GM12801 (cell line): ENCODE results near the gene SLC37A1.

Experiments used
- CTCF ChIP-seq: IDR thresholded peaks from one replicate; pipeline ENCODE4 v1.5.1; 2011; ENCODE audit warnings: control low read depth; ENCODE audit not compliant: insufficient read length; ENCODE audit errors: extremely low read depth

Gene SLC37A1

DNA sequence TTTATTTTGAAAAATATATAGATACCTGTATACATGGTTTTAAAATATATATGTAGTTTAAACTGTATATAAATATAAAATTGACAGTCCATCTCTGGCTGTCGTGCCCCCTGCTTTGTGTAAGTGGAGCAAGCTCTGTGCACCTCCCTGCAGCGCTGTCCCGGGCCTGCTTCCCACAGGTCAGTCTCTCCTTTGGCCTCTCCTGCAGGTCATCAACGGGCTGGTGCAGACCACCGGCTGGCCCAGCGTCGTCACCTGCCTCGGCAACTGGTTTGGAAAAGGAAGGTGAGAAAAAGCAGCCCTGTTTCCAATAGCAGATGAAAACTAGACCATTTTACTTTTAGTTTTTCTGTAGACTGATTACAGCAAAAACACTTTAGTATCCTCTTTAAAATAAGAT lies 28.5 kb downstream of the SLC37A1 start:
- no peak for TF ChIP-seq CTCF

GRCh38 chr21:42542596-42542995 lies 28.9 kb downstream of the SLC37A1 start:
- no peak for TF ChIP-seq CTCF

DNA sequence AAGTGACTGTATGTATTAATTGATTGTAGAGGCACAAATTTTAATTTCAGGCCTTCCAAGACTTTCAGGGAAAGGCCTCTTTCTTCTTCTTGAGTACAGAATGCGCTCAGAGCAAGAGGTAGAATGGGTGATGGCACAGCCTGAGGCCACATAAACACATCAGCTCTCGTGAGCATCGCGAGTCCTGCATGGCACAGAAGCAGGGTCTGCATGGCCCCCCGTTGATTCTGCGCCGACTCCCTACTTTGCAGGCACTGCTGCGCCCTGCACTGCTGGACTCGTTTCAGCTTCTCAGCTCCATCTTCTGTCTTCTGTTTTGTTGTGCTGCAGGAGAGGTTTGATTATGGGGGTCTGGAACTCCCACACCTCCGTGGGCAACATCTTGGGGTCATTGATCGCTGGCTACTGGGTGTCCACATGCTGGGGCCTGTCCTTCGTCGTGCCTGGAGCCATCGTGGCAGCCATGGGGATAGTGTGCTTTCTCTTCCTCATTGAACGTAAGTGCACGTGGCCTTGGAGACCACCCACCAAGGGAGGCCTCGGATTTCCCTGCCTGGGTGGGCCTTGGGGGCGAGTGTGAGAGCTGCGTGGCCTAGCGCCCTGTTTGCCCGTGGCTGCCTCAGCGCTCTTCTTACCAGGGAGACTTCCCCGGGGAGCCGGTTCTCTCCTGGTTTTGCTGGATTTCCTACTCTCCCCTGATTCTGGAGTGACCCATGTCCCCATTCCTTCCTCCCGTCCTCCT lies 29.6 kb downstream of the SLC37A1 start:
- TF ChIP-seq CTCF: no peak

- TF ChIP-seq CTCF: no peak
These were observed 30.9 kb downstream of the SLC37A1 start for GRCh38 chr21:42544544-42544943.

- no peak for TF ChIP-seq CTCF
These were observed 31.7 kb downstream of the SLC37A1 start for GRCh38 chr21:42545317-42545716.

- TF ChIP-seq CTCF: no peak
These were observed 32.1 kb downstream of the SLC37A1 start for GRCh38 chr21:42545745-42546144.

DNA sequence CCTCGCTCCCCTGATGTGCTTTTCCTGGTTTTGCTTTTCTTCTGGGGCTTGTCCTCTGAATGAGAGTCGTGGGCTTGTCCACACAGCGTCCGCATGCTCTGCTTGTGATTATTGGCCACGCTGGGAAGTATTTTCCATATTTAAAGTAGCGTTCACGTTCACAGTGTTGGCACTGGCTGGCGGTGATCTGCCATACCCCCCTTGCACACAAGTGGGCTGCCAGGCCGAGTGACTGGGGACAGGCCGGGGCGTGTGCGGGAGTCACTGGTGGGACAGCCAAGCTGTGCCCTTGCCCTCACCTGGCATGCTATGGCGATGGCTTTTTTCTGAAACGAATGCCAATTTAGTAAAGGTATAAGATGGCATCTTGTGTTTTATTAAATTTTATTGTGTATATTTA lies 32.8 kb downstream of the SLC37A1 start:
- no peak for TF ChIP-seq CTCF
